Activated T-cell treated with anti-CD3 and anti-CD28 coated beads for 4 hours (primary cell): ENCODE measurements around the gene FMO4.
"Not testable (repeated sequence)": the region's sequence is repeated elsewhere in the genome, so short reads cannot be mapped to it uniquely, and the experiment has no call there.

Experiments
- DNase-seq: peaks from one replicate; pipeline ENCODE4 v3.0.0-alpha.2; 2020

FMO4 gene

GRCh38 chr1:171335964-171336363, 22.0 kb downstream of the FMO4 start:
- no peak for DNase-seq

- DNase-seq, result not testable (repeated sequence)
Measured at GRCh38 chr1:171339345-171339744, 25.4 kb downstream of the FMO4 start.

DNA sequence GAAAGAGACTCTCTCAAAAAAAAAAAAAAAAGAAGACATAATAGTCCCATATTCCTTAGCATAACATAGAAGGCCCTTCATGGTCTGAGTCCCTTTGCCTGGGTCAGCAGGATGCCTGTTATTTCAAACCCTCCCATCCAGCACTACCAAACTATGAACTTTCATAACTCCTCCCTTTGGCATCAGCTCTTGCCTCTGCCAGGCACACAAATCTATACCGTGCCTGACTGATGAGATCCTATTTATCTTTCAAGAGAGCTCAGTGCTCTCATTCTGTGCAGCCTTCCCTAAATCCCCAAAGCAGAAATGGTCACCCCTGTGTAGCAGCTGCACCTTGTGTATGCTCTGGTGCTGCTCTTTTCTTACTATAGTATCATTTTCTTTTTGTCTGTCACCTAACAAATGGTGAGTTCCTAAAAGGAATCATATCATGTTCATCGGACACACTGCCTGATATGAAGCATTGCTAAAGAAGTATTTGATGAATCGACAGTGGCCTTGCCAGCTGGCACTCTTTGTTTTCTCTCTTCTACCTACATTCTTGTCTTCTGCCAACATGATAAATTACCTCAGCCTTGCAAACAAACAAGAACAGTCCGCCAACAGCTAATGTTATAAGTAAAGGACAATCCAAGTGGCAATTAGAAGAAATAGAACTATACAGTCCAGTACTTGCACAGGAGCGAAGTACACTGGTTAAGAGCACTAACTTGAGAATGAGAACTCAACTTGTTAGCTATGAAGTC, 29.9 kb downstream of the FMO4 start:
- no peak for DNase-seq

GRCh38 chr1:171344473-171344820, 30.5 kb downstream of the FMO4 start:
- DNase-seq, result no peak

- no peak for DNase-seq
Measured at GRCh38 chr1:171345536-171345935, 31.6 kb downstream of the FMO4 start.

DNA sequence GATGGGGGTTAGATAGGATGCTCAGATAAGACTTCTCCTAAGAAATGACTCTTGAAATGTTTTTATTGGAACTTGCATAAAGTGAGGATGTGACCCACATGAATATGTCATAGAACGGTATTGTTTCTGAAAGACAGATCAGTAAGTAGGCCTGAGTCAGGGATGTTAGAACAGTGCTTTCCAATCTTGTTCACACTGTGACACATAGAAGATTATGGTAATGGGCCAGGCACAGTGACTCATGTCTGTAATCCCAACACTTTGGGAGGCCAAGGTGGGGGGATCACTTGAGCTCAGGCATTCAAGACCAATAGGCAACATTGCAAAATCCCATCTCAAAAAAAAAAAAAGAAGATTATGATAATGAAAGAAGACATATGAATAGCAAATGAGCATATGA, 32.9 kb downstream of the FMO4 start:
- no peak for DNase-seq

GRCh38 chr1:171350594-171350993, 36.6 kb downstream of the FMO4 start:
- DNase-seq, result no peak

DNA sequence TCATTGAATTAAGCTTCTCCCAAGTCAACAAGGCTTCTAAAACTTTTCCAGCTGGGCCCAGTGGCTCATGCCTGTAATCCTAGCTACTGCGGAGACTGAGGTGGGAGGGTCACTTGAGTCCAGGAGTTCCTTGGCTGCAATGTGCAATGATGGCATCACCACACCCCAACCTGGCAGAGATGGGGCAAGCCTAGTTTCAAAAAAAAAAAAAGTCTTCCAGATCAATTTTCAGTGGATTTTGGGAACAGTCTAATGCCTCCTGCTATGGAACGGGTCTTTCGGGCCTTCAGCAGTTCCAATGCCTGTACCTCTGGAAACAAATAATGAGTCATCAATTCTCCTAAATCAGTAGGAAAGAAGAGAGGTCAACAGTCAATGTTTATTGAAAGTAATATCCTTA, 38.0 kb downstream of the FMO4 start:
- DNase-seq, result no peak

GRCh38 chr1:171352554-171352953, 38.6 kb downstream of the FMO4 start:
- DNase-seq, result no peak

DNA sequence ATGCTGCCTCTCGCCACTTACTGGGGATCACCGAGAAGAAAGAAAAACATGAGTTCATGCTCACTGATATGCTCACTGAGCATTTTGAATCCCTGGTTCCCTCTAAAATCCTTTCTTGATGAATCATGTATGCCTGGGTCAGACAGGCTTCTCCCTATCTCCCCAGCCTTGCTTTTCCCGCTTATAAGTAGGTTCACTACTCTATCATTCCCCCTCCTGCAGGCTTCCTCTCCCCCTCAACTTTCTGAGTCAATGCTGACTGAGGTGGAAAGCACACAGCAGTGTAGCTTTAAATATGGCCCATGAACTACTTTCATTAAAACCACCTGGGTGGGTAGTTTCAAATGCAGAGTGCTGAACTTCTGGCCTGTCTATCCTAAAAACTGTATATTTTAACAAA, 41.7 kb downstream of the FMO4 start:
- DNase-seq, result no peak

GRCh38 chr1:171357179-171357578, 43.2 kb downstream of the FMO4 start:
- DNase-seq, result no peak

- not testable (repeated sequence) for DNase-seq
Measured at GRCh38 chr1:171359355-171359648, 45.3 kb downstream of the FMO4 start.

DNA sequence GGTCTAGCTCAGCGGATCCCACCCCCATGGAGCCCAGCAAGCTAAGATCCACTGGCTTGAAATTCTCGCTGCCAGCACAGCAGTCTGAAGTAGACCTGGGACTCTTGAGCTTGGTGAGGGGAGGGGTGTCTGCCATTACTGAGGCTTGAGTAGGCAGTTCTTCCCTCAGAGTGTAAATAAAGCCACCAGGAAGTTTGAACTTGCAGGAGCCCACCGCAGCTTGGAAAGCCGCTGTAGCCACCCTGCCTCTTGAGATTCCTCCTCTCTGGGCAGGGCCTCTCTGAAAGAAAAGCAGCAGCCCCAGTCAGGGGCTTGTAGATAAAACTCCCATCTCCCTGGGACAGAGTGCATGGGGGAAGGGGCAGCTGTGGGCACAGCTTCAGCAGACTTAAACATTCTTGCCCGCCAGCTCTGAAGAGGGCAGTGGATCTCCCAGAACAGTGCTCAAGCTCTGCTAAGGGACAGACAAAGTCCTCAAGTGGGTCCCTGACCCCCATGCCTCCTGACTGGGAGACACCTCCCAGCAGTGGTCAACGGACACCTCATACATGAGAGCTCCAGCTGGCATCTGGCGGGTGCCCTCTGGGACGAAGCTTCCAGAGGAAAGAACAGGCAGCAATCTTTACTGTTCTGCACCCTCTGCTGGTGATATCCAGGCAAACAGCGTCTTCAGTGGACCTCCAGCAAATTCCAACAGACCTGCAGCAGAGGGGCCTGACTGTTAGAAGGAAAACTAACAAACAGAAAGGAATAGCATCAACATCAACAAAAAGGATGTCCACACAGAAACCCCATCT, 45.9 kb downstream of the FMO4 start:
- DNase-seq, result not testable (repeated sequence)

- DNase-seq, result no peak
Measured at GRCh38 chr1:171366085-171366484, 52.1 kb downstream of the FMO4 start.

- DNase-seq, result no peak
Measured at GRCh38 chr1:171366816-171367215, 52.8 kb downstream of the FMO4 start.

DNA sequence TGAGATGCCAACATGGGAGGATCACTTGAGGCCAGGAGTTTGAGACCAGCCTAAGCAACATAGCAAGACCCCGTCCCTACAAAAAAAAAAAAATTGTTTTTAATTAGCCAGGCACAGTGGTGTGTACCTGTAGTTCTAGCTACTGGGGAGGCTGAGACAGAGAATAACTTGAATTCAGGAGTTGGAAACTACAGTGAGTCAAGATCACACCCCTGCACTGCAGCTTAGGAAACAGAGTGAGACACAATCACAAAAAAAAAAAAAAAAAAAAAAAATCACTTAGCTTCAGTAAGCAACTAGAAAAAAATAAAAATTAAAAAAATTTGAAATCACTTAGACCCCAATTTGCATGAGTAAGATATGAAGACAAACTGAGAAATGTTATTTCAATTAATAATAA, 53.5 kb downstream of the FMO4 start:
- no peak for DNase-seq

DNA sequence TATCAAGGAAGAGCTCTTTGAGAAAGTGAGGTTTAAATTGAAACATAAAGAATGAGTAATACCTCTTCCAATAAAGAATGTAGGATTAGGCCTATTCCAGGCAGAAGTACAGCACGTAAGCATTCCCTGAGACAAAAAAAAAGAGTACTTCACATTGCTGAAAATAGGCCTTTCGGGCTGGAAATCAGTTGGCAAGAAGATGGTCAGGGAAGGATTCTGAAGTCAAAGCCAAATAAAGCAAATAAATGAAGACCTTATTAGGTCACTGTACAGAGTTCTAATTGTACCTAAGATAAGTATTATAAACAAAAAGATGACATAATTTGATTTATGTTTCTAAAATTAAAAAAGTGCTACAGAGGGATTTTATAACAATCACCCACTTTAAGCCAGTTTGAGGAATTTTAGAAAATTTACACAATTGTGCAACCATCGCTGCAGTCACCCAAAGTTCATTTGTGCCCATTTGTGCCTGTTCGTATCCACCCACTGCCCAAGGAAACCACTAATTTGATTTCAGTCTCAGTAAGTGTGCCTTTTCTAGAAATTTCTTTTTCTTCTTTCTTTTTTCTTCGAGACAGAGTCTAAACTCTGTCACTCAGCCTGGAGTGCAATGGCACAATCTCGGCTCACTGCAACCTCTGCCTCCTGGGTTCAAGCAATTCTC, 58.6 kb downstream of the FMO4 start:
- DNase-seq, result no peak

- not testable (repeated sequence) for DNase-seq
Measured at GRCh38 chr1:171373357-171374122, 59.6 kb downstream of the FMO4 start.

- no peak for DNase-seq
Measured at GRCh38 chr1:171379846-171380245, 65.9 kb downstream of the FMO4 start.

DNA sequence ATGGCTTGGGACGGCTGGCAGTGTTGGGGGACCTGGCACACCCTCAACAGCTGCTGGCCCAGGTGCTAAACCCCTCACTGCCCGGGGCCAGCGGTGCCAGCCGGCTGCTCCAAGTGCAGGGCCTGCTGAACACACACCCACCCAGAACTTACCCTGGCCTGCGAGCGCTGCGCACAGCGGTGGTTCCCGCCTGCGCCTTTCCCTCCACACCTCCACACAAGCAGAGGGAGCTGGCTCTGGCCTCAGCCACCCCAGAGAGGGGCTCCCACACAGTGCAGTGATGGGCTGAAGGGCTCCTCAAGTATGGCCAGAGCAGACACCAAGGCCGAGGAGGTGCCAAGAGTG, 67.9 kb downstream of the FMO4 start:
- no peak for DNase-seq

- DNase-seq, result no peak
Measured at GRCh38 chr1:171384496-171384895, 70.5 kb downstream of the FMO4 start.

- DNase-seq, result no peak
Measured at GRCh38 chr1:171389171-171389570, 75.2 kb downstream of the FMO4 start.

DNA sequence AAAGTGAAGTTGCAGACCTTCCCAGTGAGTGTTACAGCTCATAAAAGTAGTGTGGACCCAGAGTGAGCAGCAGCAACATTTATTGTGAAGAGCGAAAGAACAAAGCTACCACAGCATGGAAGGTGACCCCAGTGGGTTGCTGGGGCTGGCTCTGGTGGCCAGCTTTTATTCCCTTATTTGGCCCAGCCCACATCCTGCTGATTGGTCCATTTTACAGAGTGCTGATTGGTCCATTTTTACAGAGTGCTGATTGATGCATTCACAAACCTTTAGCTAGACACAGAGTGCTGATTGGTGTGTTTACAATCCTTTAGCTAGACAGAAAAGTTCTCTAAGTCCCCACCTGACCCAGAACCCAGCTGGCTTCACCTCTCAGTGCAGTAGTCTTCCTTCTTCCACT, 76.8 kb downstream of the FMO4 start:
- not testable (repeated sequence) for DNase-seq
